Left ventricle myocardium inferior (tissue), 1 donor: ENCODE results near the gene CAP2. TPM values are rescaled to one million over a fixed set of nuclear protein-coding genes. Genes with fewer than 3 reads are reported as not detected.

Experiments used
- DNase-seq: peaks from one replicate; pipeline ENCODE4 v3.0.0-alpha.2; 2020
- H3K27ac ChIP-seq: fragments of 200-600 bp; replicated peaks from 2 replicates; pipeline ENCODE4 v1.8.0; 2021
- H3K27me3 ChIP-seq: fragments of 200-600 bp; 2 replicates; pipeline ENCODE4 v1.8.0; 2021; ENCODE audit warnings: low read depth
- H3K36me3 ChIP-seq: fragments of 200-600 bp; 2 replicates; pipeline ENCODE4 v1.8.0; 2021
- H3K4me1 ChIP-seq: fragments of 200-600 bp; 2 replicates; pipeline ENCODE4 v1.8.0; 2021
- H3K4me3 ChIP-seq: fragments of 200-600 bp; 2 replicates; pipeline ENCODE4 v1.8.0; 2021; ENCODE audit warnings: mild to moderate bottlenecking, moderate library complexity
- H3K9me3 ChIP-seq: fragments of 200-600 bp; replicated peaks from 2 replicates; pipeline ENCODE4 v1.8.0; 2021
- intact Hi-C: fragments of 100-400 bp; cut with micrococcal nuclease; formaldehyde crosslinking; loops from one replicate; pipeline ENCODE4 v1.11.0; 2022
- total RNA-seq: library from RNA; stranded (reverse); fragmentation: NEBNext Ultra II Directional; extraction: Animal tissue kit (Norgen Biotek cat#: 25700); gene quantifications from one replicate; pipeline ENCODE4 v1.2.1, GENCODE V29; 2021
- TF ChIP-seq, protein P1 (sequence below): fragments of 200-600 bp; IDR thresholded peaks from 2 replicates; pipeline ENCODE4 v1.8.0; 2021; ENCODE audit warnings: antibody characterized with exemption, mild to moderate bottlenecking, borderline replicate concordance
- donor health status: DM: no; HTN: yes; CAD: no; lungs with severe emphysema.

Gene CAP2
- total RNA-seq, 1 donor from 2014 or later = 149 TPM

DNA sequence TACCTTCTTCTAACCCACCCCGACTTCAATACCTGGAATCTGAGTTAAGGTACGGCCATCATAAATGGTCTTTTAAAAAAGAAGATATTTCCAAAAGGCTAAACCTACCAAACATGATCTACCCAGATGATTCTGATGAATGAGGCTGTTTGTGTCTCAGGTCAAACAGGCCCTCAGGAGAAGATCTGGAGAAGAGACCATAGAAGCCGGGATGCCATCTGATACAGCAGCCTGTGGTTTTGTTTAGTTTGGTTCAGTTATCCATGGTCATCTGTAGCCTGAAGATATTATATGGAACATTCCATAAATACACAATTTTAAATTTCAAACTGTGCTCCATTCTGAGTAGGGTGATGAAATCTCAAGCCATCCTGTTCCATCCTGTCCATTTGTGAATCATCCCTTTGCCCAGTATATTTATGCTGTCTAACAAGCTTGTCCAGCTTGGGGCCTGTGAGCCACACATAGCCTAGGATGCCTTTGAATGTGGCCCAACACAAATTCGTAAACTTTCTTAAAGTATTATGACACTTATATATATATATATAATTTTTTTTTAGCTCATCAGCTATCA lies 4.0 kb upstream of the CAP2 start:
- no peak for DNase-seq
- intact Hi-C loops = no loop called here
- Histone ChIP-seq H3K9me3 (no peaks in the 10 kb centered on the region), H3K27me3 (peaks cover 5% of the 10 kb centered on the region), H3K4me3 (no peak overlapping the region), H3K4me1 (peaks cover 14% of the 10 kb centered on the region), H3K36me3 (no peaks in the 10 kb centered on the region), H3K27ac (no peak overlapping the region)
- TF ChIP-seq, protein P1, sequence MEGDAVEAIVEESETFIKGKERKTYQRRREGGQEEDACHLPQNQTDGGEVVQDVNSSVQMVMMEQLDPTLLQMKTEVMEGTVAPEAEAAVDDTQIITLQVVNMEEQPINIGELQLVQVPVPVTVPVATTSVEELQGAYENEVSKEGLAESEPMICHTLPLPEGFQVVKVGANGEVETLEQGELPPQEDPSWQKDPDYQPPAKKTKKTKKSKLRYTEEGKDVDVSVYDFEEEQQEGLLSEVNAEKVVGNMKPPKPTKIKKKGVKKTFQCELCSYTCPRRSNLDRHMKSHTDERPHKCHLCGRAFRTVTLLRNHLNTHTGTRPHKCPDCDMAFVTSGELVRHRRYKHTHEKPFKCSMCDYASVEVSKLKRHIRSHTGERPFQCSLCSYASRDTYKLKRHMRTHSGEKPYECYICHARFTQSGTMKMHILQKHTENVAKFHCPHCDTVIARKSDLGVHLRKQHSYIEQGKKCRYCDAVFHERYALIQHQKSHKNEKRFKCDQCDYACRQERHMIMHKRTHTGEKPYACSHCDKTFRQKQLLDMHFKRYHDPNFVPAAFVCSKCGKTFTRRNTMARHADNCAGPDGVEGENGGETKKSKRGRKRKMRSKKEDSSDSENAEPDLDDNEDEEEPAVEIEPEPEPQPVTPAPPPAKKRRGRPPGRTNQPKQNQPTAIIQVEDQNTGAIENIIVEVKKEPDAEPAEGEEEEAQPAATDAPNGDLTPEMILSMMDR = no peak

DNA sequence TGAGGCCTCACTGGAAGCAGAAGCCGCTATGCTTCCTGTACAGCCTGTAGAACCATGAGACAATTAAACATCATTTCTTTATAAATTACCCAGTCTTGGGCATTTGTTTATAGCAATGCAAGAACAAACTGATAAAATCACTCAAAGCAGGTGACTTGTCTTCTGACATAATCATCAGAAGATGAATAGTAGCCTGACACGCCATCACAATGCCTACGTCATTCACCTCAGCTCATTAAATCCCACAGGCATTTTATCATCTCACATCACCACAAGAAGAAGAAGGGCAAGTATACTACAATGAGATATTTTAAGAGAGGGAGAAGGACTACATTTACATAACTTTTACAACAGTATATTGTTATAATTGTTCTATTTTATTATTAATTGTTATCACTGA lies 3.1 kb upstream of the CAP2 start:
- H3K27me3 ChIP-seq = peaks cover 7% of the 10 kb centered on the region
- H3K4me1 ChIP-seq = peaks cover 20% of the 10 kb centered on the region
- intact Hi-C loops = no loop called here
- no peak overlapping the region for H3K27ac ChIP-seq
- H3K36me3 ChIP-seq = no peaks in the 10 kb centered on the region
- TF ChIP-seq, protein P1 = no peak
- no peak for DNase-seq
- no peak overlapping the region for H3K4me3 ChIP-seq
- H3K9me3 ChIP-seq = no peaks in the 10 kb centered on the region

DNA sequence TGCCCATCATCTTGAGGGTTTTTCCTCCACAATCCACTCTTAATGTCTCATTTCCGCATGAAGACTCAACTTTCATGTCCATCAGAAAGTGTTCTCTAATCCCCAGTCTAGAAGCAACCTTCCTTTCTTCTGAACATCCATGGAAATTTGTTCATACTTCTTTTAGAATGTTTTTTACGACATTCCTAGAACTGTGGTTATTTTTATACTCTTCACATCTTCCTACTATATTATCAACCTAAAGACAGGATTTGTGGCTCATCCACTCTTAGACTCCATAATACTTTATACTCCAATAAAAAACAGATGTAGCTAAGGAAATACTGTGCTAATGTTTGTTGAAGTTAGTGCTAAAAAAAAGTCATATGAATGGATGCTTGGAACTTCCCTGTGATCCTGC lies 1.4 kb upstream of the CAP2 start:
- no peak overlapping the region for H3K27ac ChIP-seq
- intact Hi-C loops = no loop called here
- peaks cover 22% of the 10 kb centered on the region for H3K4me1 ChIP-seq
- H3K4me3 ChIP-seq = no peak overlapping the region
- TF ChIP-seq, protein P1 = no peak
- no peaks in the 10 kb centered on the region for H3K36me3 ChIP-seq
- no peak for DNase-seq
- peaks cover 7% of the 10 kb centered on the region for H3K27me3 ChIP-seq
- no peaks in the 10 kb centered on the region for H3K9me3 ChIP-seq

DNA sequence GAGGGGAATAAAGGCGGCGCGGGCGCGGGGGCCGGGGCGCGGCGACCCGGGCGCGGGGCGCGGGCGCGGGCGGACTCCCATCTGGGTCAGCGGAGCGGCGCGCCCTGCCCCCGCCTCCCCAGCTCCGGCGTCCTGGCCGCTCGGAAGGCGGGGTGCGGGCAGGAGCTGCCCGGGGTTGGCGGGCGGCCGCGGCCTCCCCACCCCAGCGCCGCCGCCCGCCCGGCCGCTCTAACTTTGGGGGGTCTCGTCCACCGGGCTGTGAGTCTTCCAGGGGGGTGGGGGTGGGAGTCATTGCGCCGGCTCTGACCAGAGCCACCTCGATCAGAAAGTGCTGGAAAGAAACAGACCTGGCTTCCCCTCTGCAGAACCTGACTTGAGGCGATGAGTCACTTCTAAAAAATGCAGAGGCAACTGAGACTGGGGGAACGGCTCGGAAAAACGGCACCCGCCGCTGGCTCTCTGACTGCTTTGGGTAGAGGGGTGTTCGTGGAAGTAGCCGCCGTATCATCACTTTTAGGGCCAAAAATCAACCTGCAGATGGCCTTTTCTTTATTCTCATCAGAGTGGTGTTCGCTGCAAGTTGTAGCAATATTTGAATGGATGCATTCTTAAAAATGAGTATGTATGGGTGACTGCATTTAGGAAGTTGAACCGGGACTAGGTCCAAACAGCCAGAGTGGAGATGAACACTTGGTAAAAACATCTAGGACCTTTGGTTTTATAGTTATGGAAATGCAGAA lies 667 bp downstream of the CAP2 start:
- peaks cover 22% of the 10 kb centered on the region for H3K4me1 ChIP-seq
- no peaks in the 10 kb centered on the region for H3K36me3 ChIP-seq
- TF ChIP-seq, protein P1 = no peak
- H3K4me3 ChIP-seq = peak overlapping the region; percentile 69
- DNase-seq = peak; percentile 22
- H3K27me3 ChIP-seq = peaks cover 7% of the 10 kb centered on the region
- H3K27ac ChIP-seq = peak overlapping the region; percentile 90
- intact Hi-C loops = no loop called here
- H3K9me3 ChIP-seq = no peaks in the 10 kb centered on the region

DNA sequence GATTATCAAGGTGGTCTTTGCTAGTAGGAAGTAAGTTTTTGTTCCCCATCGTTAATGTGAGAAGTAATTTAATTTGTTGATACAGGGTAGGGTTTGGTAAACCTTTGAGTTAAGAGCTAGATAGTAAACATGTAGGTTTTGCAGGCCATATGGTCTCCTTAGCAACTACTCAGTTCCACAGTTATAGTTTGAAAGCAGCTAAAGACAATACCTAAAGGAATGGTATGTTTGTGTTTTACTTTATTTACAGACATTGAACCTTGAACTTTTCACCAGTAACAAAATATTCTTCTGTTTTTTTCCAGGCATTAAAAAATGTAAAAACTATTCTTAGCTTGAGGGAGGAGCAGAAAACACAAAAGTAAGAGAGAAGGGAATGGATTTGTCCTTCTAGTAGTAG lies 1.7 kb downstream of the CAP2 start:
- Histone ChIP-seq H3K4me3 (peak overlapping the region; percentile 69), H3K4me1 (peaks cover 22% of the 10 kb centered on the region), H3K27me3 (peaks cover 7% of the 10 kb centered on the region), H3K27ac (peak overlapping the region; percentile 90), H3K9me3 (no peaks in the 10 kb centered on the region), H3K36me3 (no peaks in the 10 kb centered on the region)
- TF ChIP-seq, protein P1 = no peak
- intact Hi-C loops = no loop called here
- DNase-seq = no peak
